ENCODE measurements around the gene PRND.
"Not testable (repeated sequence)": the region's sequence is repeated elsewhere in the genome, so short reads cannot be mapped to it uniquely, and the experiment has no call there.

PRND gene

GRCh38 chr20:4737857-4738627 lies 16.3 kb downstream of the PRND start:
- no peak for DNase-seq (ENCODE audit: low read depth in 2 of 2)

- peak; percentile 38 to 44 for DNase-seq (ENCODE audit: low read depth in 2 of 2)
Measured at GRCh38 chr20:4740774-4741431, 19.2 kb downstream of the PRND start.

GRCh38 chr20:4748847-4749246 lies 27.1 kb downstream of the PRND start:
- DNase-seq (ENCODE audit: low read depth in 2 of 2): no peak

- DNase-seq (ENCODE audit: low read depth in 2 of 2): no peak
Measured at GRCh38 chr20:4749326-4749725, 27.6 kb downstream of the PRND start.

GRCh38 chr20:4750381-4750780 lies 28.7 kb downstream of the PRND start:
- no peak for DNase-seq (ENCODE audit: low read depth in 2 of 2)

GRCh38 chr20:4759100-4759884 lies 37.6 kb downstream of the PRND start:
- DNase-seq (ENCODE audit: low read depth in 2 of 2): peak in 1 of 2 donors; percentile 10

GRCh38 chr20:4763261-4763660 lies 41.6 kb downstream of the PRND start:
- no peak for DNase-seq (ENCODE audit: low read depth in 2 of 2)

GRCh38 chr20:4763723-4764510 lies 42.2 kb downstream of the PRND start:
- DNase-seq (ENCODE audit: low read depth in 2 of 2): no peak

GRCh38 chr20:4764805-4765204 lies 43.1 kb downstream of the PRND start:
- no peak for DNase-seq (ENCODE audit: low read depth in 2 of 2)

- DNase-seq (ENCODE audit: low read depth in 2 of 2): no peak
Measured at GRCh38 chr20:4765681-4766080, 44.0 kb downstream of the PRND start.

- DNase-seq (ENCODE audit: low read depth in 2 of 2): no peak
Measured at GRCh38 chr20:4766631-4767030, 44.9 kb downstream of the PRND start.

- DNase-seq (ENCODE audit: low read depth in 2 of 2): no peak
Measured at GRCh38 chr20:4767084-4767483, 45.4 kb downstream of the PRND start.

- DNase-seq (ENCODE audit: low read depth in 2 of 2): no peak
Measured at GRCh38 chr20:4769328-4769727, 47.6 kb downstream of the PRND start.

- DNase-seq (ENCODE audit: low read depth in 2 of 2): no peak
Measured at GRCh38 chr20:4770026-4770425, 48.3 kb downstream of the PRND start.

GRCh38 chr20:4771004-4771403 lies 49.3 kb downstream of the PRND start:
- DNase-seq (ENCODE audit: low read depth in 2 of 2): no peak

- no peak for DNase-seq (ENCODE audit: low read depth in 2 of 2)
Measured at GRCh38 chr20:4772132-4772531, 50.4 kb downstream of the PRND start.

- not testable (repeated sequence) for DNase-seq (ENCODE audit: low read depth in 2 of 2)
Measured at GRCh38 chr20:4773014-4773413, 51.3 kb downstream of the PRND start.

GRCh38 chr20:4773736-4774135 lies 52.0 kb downstream of the PRND start:
- no peak for DNase-seq (ENCODE audit: low read depth in 2 of 2)

- no peak for DNase-seq (ENCODE audit: low read depth in 2 of 2)
Measured at GRCh38 chr20:4774207-4774606, 52.5 kb downstream of the PRND start.

- no peak for DNase-seq (ENCODE audit: low read depth in 2 of 2)
Measured at GRCh38 chr20:4775322-4776078, 53.8 kb downstream of the PRND start.

- no peak for DNase-seq (ENCODE audit: low read depth in 2 of 2)
Measured at GRCh38 chr20:4776079-4776630, 54.4 kb downstream of the PRND start.
